Non-pigmented ciliary epithelial cell (primary cell): ENCODE measurements around the gene P4HA1.
A peak's percentile ranks its signal among the peaks of the same experiment; 100 is the strongest.
"Not testable (repeated sequence)": the region's sequence is repeated elsewhere in the genome, so short reads cannot be mapped to it uniquely, and the experiment has no call there.

Experiments
- DNase-seq: peaks from one replicate; pipeline ENCODE4 v3.0.0-alpha.2; 2010; ENCODE audit warnings: low read depth

P4HA1 gene

DNA sequence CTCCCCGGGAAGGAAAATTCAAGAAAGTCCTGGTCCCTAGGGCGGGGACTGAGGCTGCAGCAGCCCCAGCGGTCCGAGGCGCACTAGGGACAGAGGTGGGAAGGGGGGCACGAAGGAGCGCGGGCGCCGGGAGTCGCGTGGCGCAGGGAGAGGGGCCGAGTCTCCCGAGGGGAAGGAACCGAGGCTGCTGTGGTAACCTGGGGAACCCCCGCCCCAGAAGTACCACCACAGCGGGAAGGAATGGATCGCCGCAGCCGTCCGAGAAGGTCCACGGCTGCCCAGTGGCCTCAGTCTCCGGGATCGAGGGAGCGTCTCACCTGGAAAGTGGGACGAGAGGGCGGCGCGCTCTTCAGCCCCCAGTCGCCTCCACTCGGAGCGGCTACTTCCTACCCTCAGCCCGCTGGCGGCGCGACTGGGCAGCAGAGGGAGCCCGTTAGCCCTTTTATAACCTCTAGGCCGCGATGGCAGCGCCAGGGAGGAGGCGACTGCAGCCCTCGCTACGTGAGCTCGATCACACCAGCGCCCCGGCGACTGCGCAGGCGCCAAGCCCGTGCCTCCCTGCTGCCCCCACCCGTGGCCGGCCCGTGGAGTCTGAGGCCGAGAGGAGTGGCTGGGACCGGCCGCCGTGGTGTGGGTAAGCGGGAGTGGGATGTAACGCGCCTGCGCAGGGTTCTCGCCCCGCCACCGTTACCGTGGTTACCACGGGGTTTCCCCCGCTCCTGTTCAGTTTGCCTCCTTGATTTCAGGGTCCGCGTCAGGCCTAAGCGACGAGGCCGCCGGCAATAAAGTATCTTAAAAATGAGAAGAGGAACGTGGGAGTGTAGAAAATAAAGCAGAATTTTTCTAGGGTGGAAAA lies at the start of gene P4HA1:
TSS of gene P4HA1 (minus strand) at position 418 of the 856 bp plus-strand sequence. CDS start 21,983 bp downstream, outside the sequence.
- peak; percentile 81 for DNase-seq

DNA sequence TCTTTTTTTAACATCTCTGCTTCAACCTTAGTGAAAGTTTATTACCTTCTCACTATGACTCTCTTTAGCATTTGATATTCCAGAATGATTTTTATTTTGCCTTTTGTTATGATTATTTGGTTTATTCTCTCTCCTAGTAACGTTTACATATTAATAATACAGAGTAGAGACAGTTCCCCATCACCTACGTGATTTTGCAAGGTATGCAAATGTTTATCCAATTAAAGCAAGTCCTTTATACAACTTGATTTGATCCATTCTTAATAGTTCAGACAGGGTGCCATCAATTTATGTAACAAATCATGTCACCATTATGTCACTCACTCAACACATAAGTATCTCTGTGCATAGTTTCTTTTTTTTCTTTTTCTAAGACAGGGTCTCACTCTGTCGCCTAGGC lies 44.9 kb upstream of the P4HA1 start:
- no peak for DNase-seq

DNA sequence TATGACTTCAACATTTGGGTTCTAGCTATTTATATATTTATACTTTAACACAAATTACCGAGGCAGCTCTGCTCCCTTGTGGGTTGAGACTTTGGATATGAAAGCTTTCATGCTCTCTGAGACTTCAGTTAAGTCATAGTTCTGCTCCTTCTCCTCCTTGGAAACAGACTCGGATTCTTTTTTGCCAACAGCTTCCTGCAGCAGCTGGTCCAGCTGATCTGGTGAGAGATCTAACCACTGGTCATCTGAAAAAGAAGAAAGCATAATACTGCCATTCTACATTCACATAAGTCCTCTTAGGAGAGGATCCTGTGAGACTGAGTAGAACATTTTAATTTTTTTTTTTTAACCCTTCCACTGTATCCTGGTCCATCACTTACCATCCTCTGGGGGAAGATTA lies 42.6 kb upstream of the P4HA1 start:
- DNase-seq: no peak

DNA sequence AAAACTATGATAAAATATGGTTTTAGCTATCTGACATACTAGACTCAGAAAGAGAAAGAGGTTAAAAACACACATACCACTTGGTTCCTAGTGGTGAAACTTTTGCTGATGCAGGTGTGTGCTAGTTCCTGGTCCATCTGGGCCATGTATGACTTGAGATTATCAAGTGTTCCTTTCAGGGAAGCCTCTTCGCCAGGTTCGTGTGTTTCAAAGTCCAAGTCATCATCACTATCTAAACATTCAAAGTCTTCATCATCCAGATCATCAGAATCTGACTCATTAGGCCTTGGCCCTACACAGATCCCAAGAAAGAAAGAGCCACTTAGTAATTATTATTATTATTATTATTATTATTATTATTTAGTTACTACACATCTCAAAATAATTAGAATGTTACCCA lies 40.0 kb upstream of the P4HA1 start:
- DNase-seq: no peak

DNA sequence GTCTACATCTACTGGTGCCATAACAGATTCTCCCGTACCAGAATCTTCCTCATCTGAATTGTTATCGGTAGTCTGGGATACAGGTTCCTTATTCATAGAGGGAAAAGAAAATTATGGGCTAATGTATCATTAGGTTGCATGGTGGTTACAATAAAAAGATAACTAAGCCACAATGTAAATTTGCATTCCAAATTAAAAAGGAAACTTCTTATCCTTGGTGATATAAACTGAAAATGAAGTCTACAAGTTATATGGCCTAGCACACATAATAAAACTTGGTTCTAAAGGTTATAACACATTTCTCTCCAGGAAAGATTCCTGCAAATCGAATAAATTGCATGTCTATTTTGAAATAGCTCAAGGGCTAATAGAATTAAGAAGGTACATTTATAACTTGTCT lies 38.1 kb upstream of the P4HA1 start:
- no peak for DNase-seq

DNA sequence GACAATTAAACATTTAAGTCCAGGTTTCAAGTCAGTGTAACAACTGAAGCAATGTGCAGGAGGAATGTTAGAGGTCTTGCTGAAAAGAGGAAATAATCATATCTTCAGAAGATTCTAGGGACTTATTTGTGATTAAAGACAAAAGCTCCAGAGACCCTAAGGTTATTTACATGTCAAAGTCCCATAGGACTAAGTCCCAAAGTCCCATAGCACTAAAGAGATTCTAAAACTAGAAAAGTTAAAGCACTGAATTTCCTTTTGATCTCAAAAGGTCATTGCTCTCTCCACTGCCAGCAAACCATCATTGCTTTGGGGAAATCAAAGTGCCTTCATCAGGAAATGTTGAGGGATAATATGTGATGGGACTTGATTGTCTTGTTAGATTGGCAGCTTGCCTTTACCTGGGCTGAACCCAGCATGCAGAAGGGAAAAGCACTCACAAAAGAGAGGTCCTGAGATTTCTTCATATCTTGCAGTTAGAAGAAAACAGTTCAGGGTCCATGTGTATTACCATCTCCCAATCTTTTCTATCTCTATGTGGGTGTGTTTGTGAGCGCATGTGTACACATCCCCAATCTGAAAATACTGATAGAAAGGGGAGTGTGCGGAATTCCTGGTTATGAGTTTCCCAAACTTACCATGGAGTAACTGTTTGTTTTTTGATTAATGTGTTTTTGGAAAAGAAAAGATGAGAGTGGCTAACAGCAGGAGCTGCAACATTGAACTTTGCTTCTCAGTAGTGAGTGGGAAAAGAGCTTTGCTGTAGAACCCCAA lies 35.4 kb upstream of the P4HA1 start:
- no peak for DNase-seq

DNA sequence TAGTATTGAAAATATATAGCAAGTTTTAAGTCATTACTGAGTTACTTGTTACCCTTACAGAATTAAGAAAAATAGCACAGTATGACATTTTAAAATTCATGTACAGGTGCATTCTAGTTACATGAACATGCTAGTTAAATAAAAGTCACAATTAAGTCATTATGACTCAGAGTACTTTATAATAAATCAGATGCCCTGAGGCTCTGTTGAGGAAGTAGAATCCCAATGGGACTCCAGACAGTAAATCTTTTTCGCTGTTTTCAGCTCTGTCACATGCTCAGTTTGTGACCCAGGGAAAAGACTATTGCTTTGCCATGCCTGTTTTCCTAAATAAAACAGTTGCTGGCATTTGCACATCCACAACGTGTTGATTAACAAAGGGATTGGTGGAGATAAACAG lies 34.6 kb upstream of the P4HA1 start:
- no peak for DNase-seq

DNA sequence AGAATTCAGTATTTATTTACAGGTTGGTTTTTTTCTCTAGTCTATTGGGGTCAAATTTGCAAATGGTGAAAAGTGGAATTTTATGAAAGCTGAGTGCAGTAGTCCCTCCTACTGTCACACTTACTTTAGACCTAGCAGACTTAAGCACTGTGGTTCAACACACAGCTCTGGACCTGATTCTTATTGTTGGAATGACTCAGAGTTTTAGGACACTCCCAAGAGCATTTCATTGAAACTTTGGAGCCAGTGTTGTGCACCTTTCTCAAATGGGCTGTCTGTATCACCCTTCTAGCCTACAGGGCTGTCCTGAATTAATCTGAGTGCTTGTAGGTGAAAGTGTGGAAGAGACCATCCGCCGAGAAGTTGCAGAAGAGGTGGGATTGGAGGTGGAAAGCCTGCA lies 29.7 kb upstream of the P4HA1 start:
- DNase-seq: no peak

DNA sequence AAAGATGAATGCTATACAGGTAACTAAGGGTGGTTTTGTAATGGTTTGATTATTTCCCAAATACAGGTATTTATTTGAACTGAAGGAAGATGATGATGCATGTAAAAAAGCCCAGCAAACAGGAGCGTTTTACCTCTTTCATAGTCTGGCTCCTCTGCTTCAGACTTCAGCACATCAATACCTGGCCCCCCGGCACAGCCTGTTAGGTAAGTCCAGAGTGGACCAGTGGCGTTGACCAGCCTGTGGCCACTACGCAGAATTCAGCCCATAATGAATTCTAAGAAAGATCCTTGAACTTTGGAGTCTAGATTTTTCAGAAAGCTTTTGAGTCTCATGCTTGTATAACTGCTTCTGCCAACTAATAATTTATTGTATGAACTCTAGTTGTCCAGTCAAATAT lies 23.3 kb upstream of the P4HA1 start:
- DNase-seq: no peak

DNA sequence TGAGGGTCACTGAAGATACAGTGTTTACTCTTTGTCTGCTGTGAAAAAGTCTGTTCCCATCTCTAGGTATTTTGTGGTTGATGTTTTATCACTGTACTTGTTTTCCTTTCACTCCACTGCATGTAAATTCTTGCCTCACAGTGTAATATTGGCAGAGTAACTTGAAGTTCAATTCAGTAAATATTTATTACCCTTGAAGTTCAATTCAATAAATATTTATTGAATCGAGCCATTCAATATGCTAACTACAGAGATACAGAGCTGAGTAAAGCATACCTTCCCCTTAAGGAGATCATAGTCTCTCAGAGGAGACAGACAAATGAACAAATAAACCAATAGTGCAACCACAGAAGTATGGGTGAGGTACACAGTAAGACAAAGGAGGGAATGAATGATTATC lies 22.8 kb upstream of the P4HA1 start:
- no peak for DNase-seq

DNA sequence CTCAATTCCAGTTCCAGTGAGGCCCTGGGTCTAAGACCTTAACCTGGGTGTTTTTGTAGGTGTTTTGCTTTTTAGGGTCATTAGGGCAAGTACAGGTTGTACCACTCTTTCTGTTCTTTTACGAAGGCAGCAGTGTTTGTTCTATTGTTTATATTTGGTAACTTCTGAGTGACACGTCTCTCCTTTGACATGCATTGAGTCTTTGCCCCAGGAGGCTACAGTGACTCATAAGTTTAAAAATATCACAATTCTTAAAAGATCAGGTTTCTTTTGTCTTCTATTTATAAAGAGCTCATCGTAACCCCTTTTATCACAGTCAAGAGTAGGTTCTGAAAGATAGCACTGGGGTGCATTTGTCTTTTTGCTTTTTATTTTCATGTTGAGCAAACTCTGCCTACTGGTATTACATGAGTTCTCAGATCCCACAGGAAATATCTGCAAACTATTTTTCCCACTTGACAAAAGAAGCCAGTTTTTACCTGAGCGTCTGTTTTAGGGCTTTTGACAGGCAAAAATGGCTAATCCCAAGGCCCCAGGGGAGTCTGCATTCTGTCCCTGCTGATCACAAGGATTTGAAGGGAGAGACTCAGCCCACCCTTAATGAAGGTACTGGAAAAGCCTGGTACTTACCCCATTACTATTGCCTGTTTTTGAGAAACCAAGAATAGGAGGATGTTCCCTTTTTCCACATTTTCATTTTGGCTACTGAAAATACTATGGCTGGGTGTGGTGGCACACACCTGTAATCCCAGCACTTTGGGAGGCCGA lies 21.5 kb upstream of the P4HA1 start:
- no peak for DNase-seq

DNA sequence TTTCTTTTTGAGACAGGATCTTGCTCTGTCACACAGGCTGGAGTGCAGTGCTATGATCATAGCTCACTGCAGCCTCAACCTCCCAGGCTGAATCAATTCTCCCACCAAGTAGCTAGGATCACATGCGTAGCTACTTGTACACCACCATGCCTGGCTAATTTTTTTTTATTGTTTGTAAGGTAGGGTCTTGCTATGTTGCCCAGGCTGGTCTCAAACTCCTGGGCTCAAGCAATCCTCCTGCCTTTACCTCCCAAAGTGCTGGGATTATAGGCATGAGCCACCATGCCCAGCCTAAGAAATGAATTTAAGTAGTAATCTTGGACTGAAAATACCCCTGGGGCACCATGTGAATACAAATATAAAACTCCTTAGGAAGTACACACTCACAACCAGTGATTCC lies 19.4 kb upstream of the P4HA1 start:
- DNase-seq: no peak

DNA sequence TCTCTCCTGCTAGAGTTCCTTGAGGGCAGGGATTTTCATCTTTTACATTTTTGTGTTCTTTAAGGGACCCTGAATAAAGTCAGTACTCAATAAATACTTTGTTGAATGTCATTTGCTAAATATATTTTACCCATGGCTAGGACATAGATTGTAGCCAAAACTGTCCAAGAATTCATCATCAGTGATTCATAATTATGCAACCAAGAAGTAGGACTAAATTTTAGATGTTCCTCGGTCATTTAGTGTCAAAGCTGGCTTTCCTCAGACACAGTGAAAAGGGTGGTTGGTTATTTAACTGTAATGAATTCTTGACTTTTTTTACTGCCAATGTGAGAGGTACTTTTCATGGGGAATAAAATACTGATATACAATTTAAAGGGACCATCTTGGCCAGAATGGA lies 16.9 kb upstream of the P4HA1 start:
- DNase-seq: no peak

DNA sequence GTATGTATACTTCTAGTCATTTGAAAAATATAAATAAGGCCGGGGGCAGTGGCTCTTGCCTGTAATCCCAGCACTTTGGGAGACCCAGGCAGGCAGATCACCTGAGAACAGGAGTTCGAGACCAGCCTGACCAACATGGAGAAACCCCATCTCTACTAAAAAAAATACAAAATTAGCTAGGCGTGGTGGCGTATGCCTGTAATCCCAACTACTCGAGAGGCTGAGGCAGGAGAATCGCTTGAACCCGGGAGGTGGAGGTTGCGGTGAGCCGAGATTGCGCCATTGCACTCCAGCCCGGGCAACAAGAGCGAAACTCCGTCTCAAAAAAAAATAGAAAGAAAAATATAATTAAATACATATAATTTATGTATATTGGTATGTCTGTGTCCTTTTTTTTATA lies 15.4 kb upstream of the P4HA1 start:
- DNase-seq: not testable (repeated sequence)

DNA sequence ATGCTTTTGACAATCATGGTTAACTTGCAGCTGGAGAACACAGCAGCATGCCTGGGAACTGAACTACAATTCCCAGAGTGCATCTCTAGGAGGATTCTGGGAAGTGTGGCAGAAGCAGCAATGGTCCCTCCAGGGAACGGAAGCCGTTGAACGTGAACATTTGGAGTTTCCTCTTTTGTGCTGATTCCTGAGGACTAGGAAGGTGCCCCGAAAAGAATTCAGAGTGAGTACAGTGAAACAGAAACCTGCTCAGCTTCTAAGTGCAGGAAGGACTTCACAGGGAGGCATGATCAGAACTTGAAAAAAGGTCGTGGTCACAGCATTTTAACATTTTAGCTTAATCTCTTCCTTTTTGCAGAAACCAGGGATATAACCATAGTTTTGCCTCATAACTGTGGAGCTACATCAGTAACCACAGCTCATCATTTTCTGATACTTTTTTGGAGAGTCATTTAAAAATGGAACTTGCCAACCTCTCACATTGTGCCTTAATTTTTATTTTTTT lies 13.7 kb upstream of the P4HA1 start, which contains the start of gene NUDT13:
TSS of gene NUDT13 (plus strand) at position 111 of the 505 bp plus-strand sequence. CDS start 3,911 bp downstream, outside the sequence.
- DNase-seq: no peak

DNA sequence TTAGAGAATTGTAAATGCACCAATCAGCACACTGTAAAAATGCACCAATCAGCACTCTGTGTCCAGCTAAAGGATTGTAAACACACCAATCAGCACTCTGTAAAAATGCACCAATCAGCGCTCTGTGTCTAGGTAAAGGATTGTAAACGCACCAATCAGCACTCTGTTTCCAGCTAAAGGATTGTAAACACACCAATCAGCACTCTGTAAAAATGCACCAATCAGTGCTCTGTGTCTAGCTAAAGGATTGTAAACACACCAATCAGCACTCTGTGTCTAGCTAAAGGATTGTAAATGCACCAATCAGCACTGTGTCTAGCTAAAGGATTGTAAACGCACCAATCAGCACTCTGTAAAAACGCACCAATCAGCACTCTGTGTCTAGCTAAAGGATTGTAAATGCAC lies 12.6 kb upstream of the P4HA1 start:
- DNase-seq: not testable (repeated sequence)

DNA sequence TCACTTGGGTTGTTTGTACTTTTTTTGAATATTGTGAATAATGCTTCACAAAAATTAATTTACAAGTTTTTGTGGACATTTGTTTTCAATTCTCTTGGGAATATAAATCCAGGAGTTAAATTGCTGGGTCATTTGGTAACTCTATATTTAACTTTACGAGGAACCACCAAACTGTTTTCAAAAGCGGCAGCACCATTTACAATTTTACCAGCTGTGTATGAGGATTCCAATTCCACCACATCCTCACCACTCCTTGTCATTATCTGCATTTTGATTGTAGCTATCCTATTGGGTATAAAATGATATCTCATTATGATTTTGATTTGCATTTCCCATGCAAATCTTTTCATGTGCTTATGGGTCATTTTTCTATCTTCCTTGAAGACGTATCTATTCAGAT lies 9.6 kb upstream of the P4HA1 start:
- no peak for DNase-seq

DNA sequence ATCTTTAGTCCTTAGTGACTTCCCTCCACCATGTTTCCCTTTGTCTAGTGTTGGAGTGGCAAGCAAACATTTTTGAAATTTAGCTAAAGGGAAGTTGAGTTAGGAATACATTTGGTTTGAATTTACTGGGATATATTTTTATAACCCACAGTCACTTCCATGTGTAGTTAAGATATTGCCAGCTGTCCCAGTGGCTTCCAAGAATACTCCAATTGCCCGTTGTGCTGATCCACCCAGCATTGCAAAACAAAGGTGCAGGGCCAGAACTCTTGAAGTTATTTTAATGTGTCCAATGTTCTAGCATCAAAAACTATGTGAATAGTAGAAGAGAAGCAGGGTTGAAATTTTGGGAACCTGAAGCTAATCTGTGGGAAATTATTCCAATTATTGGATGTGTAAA lies 2.5 kb upstream of the P4HA1 start:
- DNase-seq: no peak

DNA sequence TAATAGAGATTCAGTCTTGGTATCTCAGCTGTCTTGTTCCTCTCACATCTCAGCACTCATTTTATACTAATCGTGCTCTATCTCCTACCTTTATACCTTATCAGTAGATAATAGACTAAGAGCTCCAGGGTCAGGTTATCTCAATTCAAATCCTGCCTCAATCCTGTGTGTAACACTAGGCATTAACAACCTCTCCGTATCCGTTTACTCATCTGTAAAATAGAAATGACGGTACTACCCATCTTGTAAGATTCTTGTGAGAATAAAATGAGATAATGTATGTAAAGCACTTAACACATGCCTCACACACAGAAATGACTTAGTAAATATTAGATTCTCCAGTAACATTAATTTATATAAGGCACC lies 622 bp upstream of the P4HA1 start:
- DNase-seq: no peak

DNA sequence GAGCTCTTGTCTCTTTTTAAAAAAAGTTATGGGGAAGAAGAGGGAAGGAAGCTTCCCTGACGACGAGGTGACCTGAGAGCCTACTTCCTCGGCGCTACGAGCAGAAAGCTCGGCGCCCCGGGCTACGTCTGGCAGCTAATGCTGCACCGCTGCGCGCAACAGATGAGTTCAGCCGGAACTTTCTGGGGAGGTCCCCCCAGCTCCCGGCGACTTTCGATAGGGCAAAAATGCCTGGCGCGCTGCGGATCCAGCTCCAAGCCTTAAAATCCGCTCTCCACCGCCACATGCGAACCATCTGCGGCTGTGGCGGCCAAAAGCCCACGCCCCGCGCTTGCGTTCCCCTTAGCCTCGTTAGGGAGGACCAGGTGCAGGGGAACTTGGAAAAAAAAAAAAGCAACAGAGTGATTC lies 621 bp downstream of the P4HA1 start:
- no peak for DNase-seq

DNA sequence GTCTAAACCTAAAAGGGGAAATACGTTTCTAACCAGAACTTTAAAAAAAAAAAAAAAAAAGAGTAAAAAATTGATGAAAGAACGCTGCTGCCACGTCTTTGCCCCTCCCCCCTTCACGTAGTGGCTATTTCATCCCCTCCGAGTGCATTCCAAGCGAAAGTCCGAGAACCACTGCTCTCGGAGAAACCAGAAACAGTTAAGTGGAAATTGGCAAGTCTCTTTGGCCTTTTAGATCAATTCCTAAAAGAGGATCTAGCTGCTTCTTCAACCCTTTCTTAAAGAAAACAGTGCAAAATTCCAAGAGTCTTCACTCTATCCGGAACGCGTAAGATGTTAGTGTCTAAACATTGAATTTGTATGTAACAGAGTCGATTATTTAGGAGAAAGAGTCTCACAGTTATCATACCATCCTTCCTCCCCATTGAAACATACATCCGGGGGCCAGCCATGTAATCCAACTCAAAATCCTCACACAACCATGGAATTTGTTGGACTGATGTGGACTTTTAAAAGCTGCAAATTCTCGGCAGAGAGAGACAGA lies 1.1 kb downstream of the P4HA1 start:
- no peak for DNase-seq

DNA sequence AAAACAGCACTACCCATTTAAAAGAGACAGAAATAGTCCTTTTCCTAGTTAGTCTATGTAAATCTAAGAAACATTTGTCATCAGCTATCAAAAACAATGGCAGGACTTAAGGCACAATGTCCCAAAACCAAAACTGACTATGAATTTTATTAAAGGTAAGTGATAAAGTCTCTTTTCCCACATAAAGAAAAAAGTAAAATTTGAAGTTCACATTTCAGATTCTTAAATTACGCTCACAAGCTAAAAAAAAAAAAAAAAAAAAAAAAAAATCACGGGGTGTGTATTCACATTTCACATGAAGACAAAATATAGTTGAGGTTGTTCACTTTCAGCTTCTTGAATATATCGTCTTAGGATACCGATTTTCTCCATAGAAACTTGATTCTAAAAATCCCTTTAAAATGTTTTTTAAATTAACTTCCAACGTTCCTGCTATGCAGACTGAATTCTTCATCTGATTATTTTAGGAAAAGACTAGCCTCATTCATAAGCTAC lies 1.6 kb downstream of the P4HA1 start:
- no peak for DNase-seq
